Spleen (tissue), 11 donors: Measurements from ENCODE around the gene GTSF1L. TPM values are rescaled to one million over a fixed set of nuclear protein-coding genes. Genes with fewer than 3 reads are reported as not detected.

Source experiments
- DNase-seq: peaks from one replicate; pipeline ENCODE4 v3.0.0-alpha.2; 2020
- H3K27ac ChIP-seq, 8 donors: fragments of 200-600 bp; sonication (generic) in 7 of 8; 1 replicate in 4 of 8; 2 replicates in 4 of 8; pipeline versions ENCODE4 v1.5.0 to v1.8.0; 2016 to 2021; ENCODE audit warnings: inconsistent platforms in 4 of 8, mild to moderate bottlenecking in 4 of 8, moderate library complexity in 1 of 8
- H3K27me3 ChIP-seq, 7 donors: fragments of 200-600 bp; sonication (generic) in 6 of 7; replicated peaks in 1 of 7; 1 replicate in 4 of 7; 2 replicates in 3 of 7; pipeline versions ENCODE4 v1.5.0 to v1.8.0; 2016 to 2021; ENCODE audit warnings: inconsistent platforms in 3 of 7, mild to moderate bottlenecking in 1 of 7
- H3K36me3 ChIP-seq, 6 donors: fragments of 200-600 bp; sonication (generic) in 5 of 6; 1 replicate in 4 of 6; 2 replicates in 2 of 6; pipeline versions ENCODE4 v1.5.0 to v1.8.0; 2016 to 2021; ENCODE audit warnings: inconsistent platforms in 2 of 6
- H3K4me1 ChIP-seq, 6 donors: fragments of 200-600 bp; sonication (generic) in 5 of 6; 1 replicate in 3 of 6; 2 replicates in 3 of 6; pipeline versions ENCODE4 v1.5.0 to v1.8.0; 2016 to 2021; ENCODE audit warnings: inconsistent platforms in 3 of 6
- H3K4me3 ChIP-seq, 8 donors: fragments of 200-600 bp; sonication (generic) in 7 of 8; 1 replicate in 4 of 8; 2 replicates in 4 of 8; pipeline versions ENCODE4 v1.5.0 to v1.8.0; 2016 to 2021; ENCODE audit warnings: inconsistent platforms in 4 of 8, mild to moderate bottlenecking in 4 of 8, moderate library complexity in 2 of 8
- H3K9me3 ChIP-seq, 8 donors: fragments of 200-600 bp; sonication (generic) in 7 of 8; 1 replicate in 4 of 8; 2 replicates in 4 of 8; pipeline versions ENCODE4 v1.5.0 to v1.8.0; 2016 to 2021; ENCODE audit warnings: inconsistent platforms in 4 of 8
- POLR2A ChIP-seq, 3 donors: fragments of 450-650 bp; IDR thresholded peaks; one replicate each; pipeline ENCODE4 v1.5.1; 2017; ENCODE audit warnings: antibody characterized with exemption in 3 of 3, mild to moderate bottlenecking in 1 of 3
- POLR2AphosphoS5 ChIP-seq, 3 donors: sonication (generic); formaldehyde crosslinking; IDR thresholded peaks; one replicate each; pipeline ENCODE4 v1.5.1; 2017; ENCODE audit warnings: antibody characterized with exemption in 3 of 3
- WGBS, 5 donors: extraction: QIAGEN DNeasy Blood & Tissue Kit in 3 of 5; methylation state at CpG; one replicate each; pipeline versions ENCODE4 v1.1.5 to v1.1.7; 2013 to 2018; 5-methylcytosine and 5-hydroxymethylcytosine counted together
- intact Hi-C: fragments of 100-400 bp; cut with DNase I; formaldehyde crosslinking; loops from one replicate; pipeline ENCODE4 v1.15.0; 2023; ENCODE audit warnings: low total_unique reads
- polyA plus RNA-seq, 3 donors: library from polyadenylated mRNA; stranded (reverse); fragments of 200-250 nt; gene quantifications; one replicate each; pipeline ENCODE4 v1.2.1, GENCODE V29; 2013
- total RNA-seq, 7 donors: library from RNA; depleted of rRNA in 3 of 7; stranded (reverse); fragments of >200 nt in 3 of 7; fragmentation: NEBNext Ultra II Directional in 4 of 7; extraction: Animal tissue kit (Norgen Biotek cat#: 25700) in 4 of 7; gene quantifications; one replicate each; pipeline versions ENCODE4 v1.1.0 to v1.2.1, GENCODE V29; 2016 to 2021
- TF ChIP-seq, protein P1 (sequence below), 11 experiments: fragments of 200-600 bp in 7 of 11; fragments of 450-650 bp in 4 of 11; sonication (generic) in 4 of 11; IDR thresholded peaks in 8 of 11; conservative IDR thresholded peaks in 3 of 11; 1 replicate in 7 of 11; 2 replicates in 4 of 11; pipeline versions ENCODE4 v1.4.0 to v1.8.0; 2016 to 2021; ENCODE audit warnings: antibody characterized with exemption in 11 of 11, inconsistent platforms in 4 of 11, mild to moderate bottlenecking in 1 of 11
- donor health status: healthy with polysubstance abuse.
- donor health status: DM: no; HTN: no; CAD: no; lungs with moderate emphysema.
- donor health status: DM: no; HTN: no; CAD: no.
- donor health status: Bipolar disorder and iron deficiency.
- donor health status: healthy.
- donor health status: DM: no; HTN: no; CAD: no.
- donor health status: DM: yes; HTN: yes; CAD: no.

Gene GTSF1L
- total and polyA plus RNA-seq, 10 donors: 0.40 to 3.0 (median 0.90) TPM; not detected in 5

DNA sequence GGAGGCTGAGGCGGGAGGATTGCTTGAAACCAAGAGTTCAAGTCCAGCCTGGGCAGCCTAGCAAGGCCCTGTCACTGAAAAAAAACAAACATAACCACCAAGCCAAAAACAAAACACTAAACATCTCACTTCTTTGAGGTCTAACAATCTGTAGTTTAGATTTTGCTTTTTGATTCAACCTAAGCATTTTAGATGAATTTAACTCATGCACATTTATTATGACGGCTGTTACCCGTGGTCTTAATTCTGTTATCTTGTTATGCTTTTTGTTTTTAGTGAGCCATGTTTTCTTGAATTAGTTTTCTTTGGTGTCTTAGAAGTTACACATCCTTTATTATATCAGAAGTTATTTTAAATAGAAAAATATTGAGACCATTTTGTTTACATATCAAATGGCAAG is 13.8 kb upstream of the GTSF1L start:
- intact Hi-C loops: no loop called here
- H3K27me3 ChIP-seq: peaks cover 0 to 27% (median 0%) of the 10 kb centered on the region in 7 donors
- no peak for TF ChIP-seq POLR2AphosphoS5 (IDR thresholded peaks at IDR 0.05)
- TF ChIP-seq, protein P1, sequence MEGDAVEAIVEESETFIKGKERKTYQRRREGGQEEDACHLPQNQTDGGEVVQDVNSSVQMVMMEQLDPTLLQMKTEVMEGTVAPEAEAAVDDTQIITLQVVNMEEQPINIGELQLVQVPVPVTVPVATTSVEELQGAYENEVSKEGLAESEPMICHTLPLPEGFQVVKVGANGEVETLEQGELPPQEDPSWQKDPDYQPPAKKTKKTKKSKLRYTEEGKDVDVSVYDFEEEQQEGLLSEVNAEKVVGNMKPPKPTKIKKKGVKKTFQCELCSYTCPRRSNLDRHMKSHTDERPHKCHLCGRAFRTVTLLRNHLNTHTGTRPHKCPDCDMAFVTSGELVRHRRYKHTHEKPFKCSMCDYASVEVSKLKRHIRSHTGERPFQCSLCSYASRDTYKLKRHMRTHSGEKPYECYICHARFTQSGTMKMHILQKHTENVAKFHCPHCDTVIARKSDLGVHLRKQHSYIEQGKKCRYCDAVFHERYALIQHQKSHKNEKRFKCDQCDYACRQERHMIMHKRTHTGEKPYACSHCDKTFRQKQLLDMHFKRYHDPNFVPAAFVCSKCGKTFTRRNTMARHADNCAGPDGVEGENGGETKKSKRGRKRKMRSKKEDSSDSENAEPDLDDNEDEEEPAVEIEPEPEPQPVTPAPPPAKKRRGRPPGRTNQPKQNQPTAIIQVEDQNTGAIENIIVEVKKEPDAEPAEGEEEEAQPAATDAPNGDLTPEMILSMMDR (IDR thresholded peaks at IDR 0.05 in 8 of 11, conservative IDR thresholded peaks at IDR 0.05 in 3 of 11): no peak
- no peak for TF ChIP-seq POLR2A (IDR thresholded peaks at IDR 0.05)
- DNase-seq: no peak
- H3K36me3 ChIP-seq: no peaks in the 10 kb centered on the region
- H3K9me3 ChIP-seq: no peaks in the 10 kb centered on the region
- no peak overlapping the region for H3K4me3 ChIP-seq
- no peak overlapping the region for H3K27ac ChIP-seq
- WGBS, 5 donors: 92 to 98% (median 95%) methylated on average over 3 of the region's 3 CpGs
- H3K4me1 ChIP-seq: peaks cover 0 to 10% (median 5%) of the 10 kb centered on the region in 6 donors

DNA sequence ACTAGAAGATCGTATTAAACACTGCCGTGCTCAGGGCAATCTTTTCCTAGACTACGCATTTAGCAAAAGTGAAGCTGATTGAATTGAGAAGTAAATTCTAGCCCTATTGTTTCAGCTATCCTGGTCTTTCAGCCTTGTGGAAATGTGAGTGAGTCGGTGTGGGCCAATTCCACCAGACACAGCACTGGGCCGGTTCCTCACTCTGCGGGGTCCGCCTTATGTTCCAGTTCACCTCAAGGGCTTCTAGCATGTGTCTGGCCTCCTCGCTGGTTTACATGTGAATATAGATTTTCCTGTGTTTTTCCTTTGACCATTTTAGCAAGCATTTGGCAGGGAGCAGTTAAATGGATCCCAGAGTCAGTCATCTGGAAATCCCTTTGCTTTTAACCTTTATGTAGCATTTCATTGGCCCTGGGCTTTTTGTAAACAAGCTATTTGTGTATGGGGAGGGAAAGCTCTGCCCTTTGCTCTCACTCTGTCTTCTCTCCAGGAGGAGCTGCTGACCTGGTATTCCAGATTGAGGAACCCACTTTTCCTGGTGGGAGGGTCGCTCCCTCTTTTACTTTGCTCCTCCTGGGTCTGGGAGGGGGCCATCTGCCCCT is 12.4 kb upstream of the GTSF1L start:
- Histone ChIP-seq H3K9me3 (no peaks in the 10 kb centered on the region), H3K36me3 (no peaks in the 10 kb centered on the region), H3K4me3 (no peak overlapping the region), H3K27ac (no peak overlapping the region), H3K27me3 (peaks cover 0 to 14% (median 0%) of the 10 kb centered on the region in 7 donors), H3K4me1 (no peaks in the 10 kb centered on the region)
- no peak for DNase-seq
- intact Hi-C loops: no loop called here
- TF ChIP-seq POLR2AphosphoS5 (IDR thresholded peaks at IDR 0.05): no peak
- no peak for TF ChIP-seq POLR2A (IDR thresholded peaks at IDR 0.05)
- TF ChIP-seq, protein P1 (IDR thresholded peaks at IDR 0.05 in 8 of 11, conservative IDR thresholded peaks at IDR 0.05 in 3 of 11): no peak
- 91 to 96% (median 94%) methylated on average over 9 of the region's 9 CpGs for WGBS, 5 donors

DNA sequence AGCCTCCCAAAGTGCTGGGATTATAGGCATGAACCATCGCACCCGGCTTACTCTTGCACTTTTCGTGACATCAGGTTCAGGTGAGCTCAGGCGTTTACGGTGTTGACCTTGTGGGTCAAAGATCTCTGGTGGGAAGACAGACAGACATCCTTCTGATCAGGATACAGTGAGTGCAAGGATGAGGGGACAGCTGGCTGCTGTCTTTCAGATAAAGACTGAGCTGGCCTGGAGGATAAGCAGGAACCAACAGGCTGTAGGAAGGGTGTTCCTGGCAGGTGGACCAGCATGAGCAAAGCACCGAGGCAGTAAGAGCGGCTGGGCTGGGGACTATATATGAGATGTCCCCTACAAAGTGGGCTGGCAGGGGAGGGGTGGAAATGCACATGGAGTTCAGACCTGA is 11.1 kb upstream of the GTSF1L start:
- peaks cover 0 to 8% (median 3%) of the 10 kb centered on the region in 6 donors for H3K4me1 ChIP-seq
- whole genome bisulfite sequencing, 5 donors: 93 to 98% (median 96%) methylated on average over 6 to 7 of the region's 7 CpGs
- intact Hi-C loops: no loop called here
- H3K27me3 ChIP-seq: peaks cover 0 to under 1% (median 0%) of the 10 kb centered on the region in 7 donors
- H3K27ac ChIP-seq: no peak overlapping the region
- H3K4me3 ChIP-seq: no peak overlapping the region
- TF ChIP-seq POLR2A (IDR thresholded peaks at IDR 0.05) (no peak), POLR2AphosphoS5 (IDR thresholded peaks at IDR 0.05) (no peak)
- TF ChIP-seq, protein P1 (IDR thresholded peaks at IDR 0.05 in 8 of 11, conservative IDR thresholded peaks at IDR 0.05 in 3 of 11): no peak
- H3K36me3 ChIP-seq: no peaks in the 10 kb centered on the region
- DNase-seq: no peak
- no peaks in the 10 kb centered on the region for H3K9me3 ChIP-seq

DNA sequence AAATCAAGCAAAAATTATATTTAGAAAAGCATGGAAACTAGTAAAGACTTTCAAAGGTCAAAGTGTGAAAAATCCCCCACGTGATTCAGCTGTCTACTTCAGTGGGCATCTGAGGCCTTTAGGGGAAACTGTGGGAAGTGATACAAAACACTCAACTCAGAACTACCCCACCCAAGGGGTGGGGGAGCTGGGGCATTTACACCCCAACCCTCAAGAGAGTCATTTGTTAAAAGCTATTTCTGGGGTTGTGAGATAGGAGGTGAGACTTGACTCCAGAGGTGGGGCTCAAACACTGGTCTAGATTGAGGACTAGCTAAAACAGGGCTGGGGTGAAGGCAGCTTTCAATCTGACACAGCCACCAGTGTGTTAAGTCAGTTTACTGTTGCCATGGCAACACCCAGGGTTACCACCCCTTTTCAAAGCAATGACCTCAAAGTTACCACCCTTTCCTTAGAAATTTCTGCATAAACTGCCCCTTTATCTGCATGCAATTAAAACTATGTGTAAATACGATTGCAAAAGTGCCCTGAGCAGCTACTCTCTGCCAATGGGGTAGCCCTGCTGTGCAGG is 9.9 kb upstream of the GTSF1L start:
- intact Hi-C loops: no loop called here
- no peaks in the 10 kb centered on the region for H3K9me3 ChIP-seq
- H3K27ac ChIP-seq: no peak overlapping the region
- no peak for TF ChIP-seq POLR2AphosphoS5 (IDR thresholded peaks at IDR 0.05)
- TF ChIP-seq POLR2A (IDR thresholded peaks at IDR 0.05): no peak
- TF ChIP-seq, protein P1 (IDR thresholded peaks at IDR 0.05 in 8 of 11, conservative IDR thresholded peaks at IDR 0.05 in 3 of 11): no peak
- no peak for DNase-seq
- H3K4me3 ChIP-seq: no peak overlapping the region
- WGBS, 5 donors: 30 to 48% (median 45%) methylated on average over 2 of the region's 2 CpGs
- no peaks in the 10 kb centered on the region for H3K36me3 ChIP-seq
- H3K4me1 ChIP-seq: peaks cover 0 to 12% (median 4%) of the 10 kb centered on the region in 6 donors
- H3K27me3 ChIP-seq: no peaks in the 10 kb centered on the region
